ENCODE data around the gene ARID5B.

- TF ChIP-seq, protein P1, sequence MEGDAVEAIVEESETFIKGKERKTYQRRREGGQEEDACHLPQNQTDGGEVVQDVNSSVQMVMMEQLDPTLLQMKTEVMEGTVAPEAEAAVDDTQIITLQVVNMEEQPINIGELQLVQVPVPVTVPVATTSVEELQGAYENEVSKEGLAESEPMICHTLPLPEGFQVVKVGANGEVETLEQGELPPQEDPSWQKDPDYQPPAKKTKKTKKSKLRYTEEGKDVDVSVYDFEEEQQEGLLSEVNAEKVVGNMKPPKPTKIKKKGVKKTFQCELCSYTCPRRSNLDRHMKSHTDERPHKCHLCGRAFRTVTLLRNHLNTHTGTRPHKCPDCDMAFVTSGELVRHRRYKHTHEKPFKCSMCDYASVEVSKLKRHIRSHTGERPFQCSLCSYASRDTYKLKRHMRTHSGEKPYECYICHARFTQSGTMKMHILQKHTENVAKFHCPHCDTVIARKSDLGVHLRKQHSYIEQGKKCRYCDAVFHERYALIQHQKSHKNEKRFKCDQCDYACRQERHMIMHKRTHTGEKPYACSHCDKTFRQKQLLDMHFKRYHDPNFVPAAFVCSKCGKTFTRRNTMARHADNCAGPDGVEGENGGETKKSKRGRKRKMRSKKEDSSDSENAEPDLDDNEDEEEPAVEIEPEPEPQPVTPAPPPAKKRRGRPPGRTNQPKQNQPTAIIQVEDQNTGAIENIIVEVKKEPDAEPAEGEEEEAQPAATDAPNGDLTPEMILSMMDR (IDR thresholded peaks at IDR 0.05; ENCODE audit: low read depth, low read length), result no peak
- no peak for TF ChIP-seq POLR2A (IDR thresholded peaks at IDR 0.05; ENCODE audit: extremely low read depth, insufficient read length)
Observed at GRCh38 chr10:62049624-62050345, 148.3 kb downstream of the ARID5B start.
